ENCODE data around the gene ZNF467. TPM values are rescaled to one million over a fixed set of nuclear protein-coding genes. Genes with fewer than 3 reads are reported as not detected.

The ZNF467 gene
- total RNA-seq, 1 experiment from 2014 or later, result 3.5 TPM

DNA sequence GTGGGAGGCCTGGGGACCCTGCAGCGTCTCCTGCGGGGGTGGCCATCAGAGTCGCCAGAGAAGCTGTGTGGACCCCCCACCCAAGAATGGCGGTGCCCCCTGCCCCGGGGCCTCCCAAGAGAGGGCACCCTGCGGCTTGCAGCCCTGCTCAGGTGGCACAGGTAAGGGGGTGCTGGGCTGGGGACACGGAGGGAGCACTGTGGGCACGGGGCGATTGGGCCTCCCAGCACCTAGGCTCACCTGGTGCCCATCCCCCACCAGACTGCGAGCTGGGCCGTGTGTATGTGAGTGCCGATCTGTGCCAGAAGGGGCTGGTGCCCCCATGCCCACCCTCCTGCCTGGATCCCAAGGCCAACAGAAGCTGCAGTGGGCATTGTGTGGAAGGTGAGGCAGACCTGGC is 29.6 kb upstream of the ZNF467 start:
- TF ChIP-seq, protein P1, sequence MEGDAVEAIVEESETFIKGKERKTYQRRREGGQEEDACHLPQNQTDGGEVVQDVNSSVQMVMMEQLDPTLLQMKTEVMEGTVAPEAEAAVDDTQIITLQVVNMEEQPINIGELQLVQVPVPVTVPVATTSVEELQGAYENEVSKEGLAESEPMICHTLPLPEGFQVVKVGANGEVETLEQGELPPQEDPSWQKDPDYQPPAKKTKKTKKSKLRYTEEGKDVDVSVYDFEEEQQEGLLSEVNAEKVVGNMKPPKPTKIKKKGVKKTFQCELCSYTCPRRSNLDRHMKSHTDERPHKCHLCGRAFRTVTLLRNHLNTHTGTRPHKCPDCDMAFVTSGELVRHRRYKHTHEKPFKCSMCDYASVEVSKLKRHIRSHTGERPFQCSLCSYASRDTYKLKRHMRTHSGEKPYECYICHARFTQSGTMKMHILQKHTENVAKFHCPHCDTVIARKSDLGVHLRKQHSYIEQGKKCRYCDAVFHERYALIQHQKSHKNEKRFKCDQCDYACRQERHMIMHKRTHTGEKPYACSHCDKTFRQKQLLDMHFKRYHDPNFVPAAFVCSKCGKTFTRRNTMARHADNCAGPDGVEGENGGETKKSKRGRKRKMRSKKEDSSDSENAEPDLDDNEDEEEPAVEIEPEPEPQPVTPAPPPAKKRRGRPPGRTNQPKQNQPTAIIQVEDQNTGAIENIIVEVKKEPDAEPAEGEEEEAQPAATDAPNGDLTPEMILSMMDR (conservative IDR thresholded peaks at IDR 0.05; ENCODE audit: low read depth, low read length), result no peak
- no peak for TF ChIP-seq EZH2 (IDR thresholded peaks at IDR 0.05; ENCODE audit: borderline replicate concordance, low read depth, low read length, poor library complexity, severe bottlenecking)
- no peaks in the 10 kb centered on the region for H3K27me3 ChIP-seq (replicated peaks; ENCODE audit: insufficient read depth, low read depth, low read length, poor library complexity)
- no TSS peak for BruUV-seq (replicated peaks)
- no peak overlapping the region for H3K27ac ChIP-seq (ENCODE audit: low read depth, low read length, poor library complexity, severe bottlenecking)
- intact Hi-C loops (cut with micrococcal nuclease; ENCODE audit: unreplicated experiment), result loop anchor here (10.0 kb wide), 1 partner anchor 242 kb away; no protein-coding TSS in a partner anchor
- H3K36me3 ChIP-seq (ENCODE audit: insufficient read depth, low read length, poor library complexity, severe bottlenecking), result no peaks in the 10 kb centered on the region
- no peaks in the 10 kb centered on the region for H3K4me1 ChIP-seq (ENCODE audit: insufficient read depth, low read length, poor library complexity, severe bottlenecking)
- no peak for DNase-seq (ENCODE audit: low spot score)
- no peaks in the 10 kb centered on the region for H3K9me3 ChIP-seq (ENCODE audit: low read depth, low read length, poor library complexity, severe bottlenecking)
- H3K4me3 ChIP-seq (ENCODE audit: low read depth, low read length, poor library complexity, severe bottlenecking), result no peak overlapping the region
- ChIA-PET CTCF (interaction anchor here (0.6 kb wide), 1 partner anchor 80 kb away, joined by 3 read pairs; no protein-coding TSS in a partner anchor), POLR2A (ENCODE audit: low non-redundant PET) (no interaction called here)

DNA sequence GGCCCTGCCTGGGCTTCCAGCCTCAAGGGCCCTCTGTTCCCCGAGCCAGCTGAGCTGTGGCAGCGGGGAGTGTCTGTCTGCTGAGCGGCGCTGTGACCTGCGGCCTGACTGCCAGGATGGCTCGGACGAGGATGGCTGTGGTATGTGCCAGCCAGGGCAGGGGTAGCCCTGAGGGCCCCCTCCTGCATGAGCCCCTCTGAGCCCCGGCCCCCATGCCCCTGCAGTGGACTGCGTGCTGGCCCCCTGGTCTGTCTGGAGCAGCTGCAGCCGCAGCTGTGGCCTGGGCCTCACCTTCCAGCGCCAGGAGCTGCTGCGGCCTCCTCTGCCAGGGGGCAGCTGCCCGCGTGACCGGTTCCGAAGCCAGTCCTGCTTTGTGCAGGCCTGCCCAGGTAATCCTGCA is 28.4 kb upstream of the ZNF467 start:
- Histone ChIP-seq H3K4me3 (ENCODE audit: low read depth, low read length, poor library complexity, severe bottlenecking) (no peak overlapping the region), H3K27ac (ENCODE audit: low read depth, low read length, poor library complexity, severe bottlenecking) (no peak overlapping the region), H3K4me1 (ENCODE audit: insufficient read depth, low read length, poor library complexity, severe bottlenecking) (no peaks in the 10 kb centered on the region), H3K27me3 (replicated peaks; ENCODE audit: insufficient read depth, low read depth, low read length, poor library complexity) (no peaks in the 10 kb centered on the region), H3K9me3 (ENCODE audit: low read depth, low read length, poor library complexity, severe bottlenecking) (no peaks in the 10 kb centered on the region), H3K36me3 (ENCODE audit: insufficient read depth, low read length, poor library complexity, severe bottlenecking) (no peaks in the 10 kb centered on the region)
- DNase-seq (ENCODE audit: low spot score), result no peak
- intact Hi-C loops (cut with micrococcal nuclease; ENCODE audit: unreplicated experiment), result loop anchor here (10.0 kb wide), 1 partner anchor 243 kb away; no protein-coding TSS in a partner anchor
- ChIA-PET POLR2A (ENCODE audit: low non-redundant PET) (no interaction called here), CTCF (no interaction called here)
- no TSS peak for BruUV-seq (replicated peaks)
- TF ChIP-seq, protein P1 (conservative IDR thresholded peaks at IDR 0.05; ENCODE audit: low read depth, low read length), result no peak
- TF ChIP-seq EZH2 (IDR thresholded peaks at IDR 0.05; ENCODE audit: borderline replicate concordance, low read depth, low read length, poor library complexity, severe bottlenecking), result no peak

DNA sequence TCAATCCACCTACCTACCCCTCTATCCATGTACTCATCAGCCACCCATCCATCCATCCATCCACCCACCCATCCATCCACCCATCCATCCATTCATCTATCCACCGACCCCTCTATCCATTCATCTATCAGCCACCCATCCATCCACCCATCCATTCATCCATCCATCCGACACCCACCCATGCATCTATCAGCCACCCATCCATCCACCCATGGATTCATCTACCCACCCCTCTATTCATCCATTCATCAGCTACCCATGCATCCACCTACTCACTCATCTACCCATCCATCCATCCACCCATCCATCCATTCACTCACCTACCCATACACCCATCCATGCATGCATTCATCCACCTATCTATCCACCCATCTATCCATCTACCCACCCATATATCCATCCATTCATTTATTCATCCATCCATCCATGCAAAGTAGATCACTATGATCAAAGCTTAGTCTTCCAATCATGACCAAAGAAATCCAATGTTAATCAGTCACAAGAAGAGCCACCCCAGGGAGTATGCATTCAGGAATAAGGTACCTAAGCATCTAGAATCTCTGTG is 27.7 kb upstream of the ZNF467 start:
- no peak for DNase-seq (ENCODE audit: low spot score)
- CTCF ChIA-PET, result no interaction called here
- Histone ChIP-seq H3K4me1 (ENCODE audit: insufficient read depth, low read length, poor library complexity, severe bottlenecking) (no peaks in the 10 kb centered on the region), H3K9me3 (ENCODE audit: low read depth, low read length, poor library complexity, severe bottlenecking) (no peaks in the 10 kb centered on the region), H3K27ac (ENCODE audit: low read depth, low read length, poor library complexity, severe bottlenecking) (no peak overlapping the region), H3K36me3 (ENCODE audit: insufficient read depth, low read length, poor library complexity, severe bottlenecking) (no peaks in the 10 kb centered on the region), H3K4me3 (ENCODE audit: low read depth, low read length, poor library complexity, severe bottlenecking) (no peak overlapping the region), H3K27me3 (replicated peaks; ENCODE audit: insufficient read depth, low read depth, low read length, poor library complexity) (no peaks in the 10 kb centered on the region)
- no TSS peak for BruUV-seq (replicated peaks)
- TF ChIP-seq, protein P1 (conservative IDR thresholded peaks at IDR 0.05; ENCODE audit: low read depth, low read length), result no peak
- no peak for TF ChIP-seq EZH2 (IDR thresholded peaks at IDR 0.05; ENCODE audit: borderline replicate concordance, low read depth, low read length, poor library complexity, severe bottlenecking)
- POLR2A ChIA-PET (ENCODE audit: low non-redundant PET), result no interaction called here
- intact Hi-C loops (cut with micrococcal nuclease; ENCODE audit: unreplicated experiment), result loop anchor here (10.0 kb wide), 1 partner anchor 244 kb away; no protein-coding TSS in a partner anchor
